Tibial nerve (tissue), 4 donors: ENCODE results near the gene B3GNT9. TPM values are rescaled to one million over a fixed set of nuclear protein-coding genes. Genes with fewer than 3 reads are reported as not detected.

ENCODE experiments used
- DNase-seq, 2 donors: peaks; one replicate each; pipeline ENCODE4 v3.0.0-alpha.2; 2019; ENCODE audit warnings: low spot score in 2 of 2
- H3K27ac ChIP-seq, 4 donors: fragments of 200-600 bp; sonication (generic) in 3 of 4; one replicate each; pipeline ENCODE4 v1.5.1; 2017 to 2019; ENCODE audit warnings: mild to moderate bottlenecking in 1 of 4
- H3K27me3 ChIP-seq, 2 donors: fragments of 200-600 bp; sonication (generic) in 1 of 2; one replicate each; pipeline versions ENCODE4 v1.5.1 to v1.6.0; 2017 to 2019
- H3K36me3 ChIP-seq, 3 donors: fragments of 200-600 bp; sonication (generic); one replicate each; pipeline ENCODE4 v1.5.1; 2018 to 2019
- H3K4me1 ChIP-seq, 4 donors: fragments of 200-600 bp; sonication (generic) in 3 of 4; one replicate each; pipeline ENCODE4 v1.5.1; 2017 to 2019
- H3K4me3 ChIP-seq, 4 donors: fragments of 200-600 bp; sonication (generic) in 3 of 4; one replicate each; pipeline ENCODE4 v1.5.1; 2017 to 2019; ENCODE audit warnings: mild to moderate bottlenecking in 1 of 4, moderate library complexity in 1 of 4
- H3K9me3 ChIP-seq, 4 donors: fragments of 200-600 bp; sonication (generic) in 3 of 4; one replicate each; pipeline ENCODE4 v1.5.1; 2017 to 2019
- EP300 ChIP-seq, 2 donors: sonication (generic); formaldehyde crosslinking; IDR thresholded peaks; one replicate each; pipeline ENCODE4 v1.6.1; 2017; ENCODE audit warnings: antibody characterized with exemption in 2 of 2, mild to moderate bottlenecking in 1 of 2
- POLR2A ChIP-seq, 2 donors: fragments of 450-650 bp; IDR thresholded peaks; one replicate each; pipeline ENCODE4 v1.6.1; 2017; ENCODE audit warnings: antibody characterized with exemption in 2 of 2, mild to moderate bottlenecking in 2 of 2, moderate library complexity in 2 of 2
- WGBS, 2 donors: methylation state at CpG; one replicate each; pipeline ENCODE4 v1.1.5; 2018; 5-methylcytosine and 5-hydroxymethylcytosine counted together
- total RNA-seq, 4 donors: library from RNA; depleted of rRNA; stranded (reverse); fragments of >200 nt; gene quantifications; one replicate each; pipeline ENCODE4 v1.1.0, GENCODE V29; 2016
- TF ChIP-seq, protein P1 (sequence below), 5 experiments: fragments of 200-600 bp in 3 of 5; fragments of 450-650 bp in 2 of 5; sonication (generic) in 3 of 5; IDR thresholded peaks; one replicate each; pipeline ENCODE4 v1.5.1; 2016 to 2019; ENCODE audit warnings: antibody characterized with exemption in 5 of 5, mild to moderate bottlenecking in 3 of 5, moderate library complexity in 2 of 5

Gene B3GNT9
- total RNA-seq, 4 donors from 2014 or later: 9.3 to 23.1 (median 18.4) TPM

DNA sequence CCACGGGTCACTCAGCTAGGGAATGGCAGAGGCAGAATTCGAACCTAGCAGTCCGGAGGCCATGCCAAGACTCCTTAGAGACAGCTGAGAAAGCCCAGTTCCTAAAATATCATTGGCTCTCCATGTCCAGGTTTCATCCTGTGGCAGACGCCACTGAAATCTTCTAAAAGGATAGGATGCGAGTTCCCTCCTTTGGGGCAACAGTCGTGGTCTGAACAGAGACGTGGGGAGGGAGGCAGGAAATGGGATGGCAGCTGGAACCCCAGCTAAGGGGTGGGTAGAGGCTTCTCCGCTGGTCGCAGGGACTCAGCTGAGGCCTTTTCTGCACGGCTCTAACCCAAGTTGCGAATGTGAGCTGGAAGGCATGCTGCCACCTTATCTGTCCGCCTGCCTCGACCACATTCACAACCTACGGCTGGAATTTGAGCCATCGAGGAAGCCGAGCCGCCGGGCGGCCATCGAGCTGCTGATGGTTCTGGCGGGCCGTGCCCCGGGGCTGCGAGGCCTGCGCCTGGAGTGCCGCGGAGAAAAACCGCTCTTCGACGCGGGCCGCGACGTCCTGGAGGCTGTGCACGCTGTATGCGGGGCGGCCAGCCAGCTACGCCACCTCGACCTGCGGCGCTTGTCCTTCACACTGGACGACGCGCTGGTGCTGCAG lies 11.8 kb upstream of the B3GNT9 start:
- H3K27me3 ChIP-seq: peaks cover 0 to 60% of the 10 kb centered on the region in 2 donors
- no peaks in the 10 kb centered on the region for H3K36me3 ChIP-seq
- WGBS, 2 donors: 24 to 37% methylated on average over 15 to 24 of the region's 44 CpGs
- TF ChIP-seq POLR2A (IDR thresholded peaks at IDR 0.05) (no peak), EP300 (IDR thresholded peaks at IDR 0.05) (no peak)
- TF ChIP-seq, protein P1, sequence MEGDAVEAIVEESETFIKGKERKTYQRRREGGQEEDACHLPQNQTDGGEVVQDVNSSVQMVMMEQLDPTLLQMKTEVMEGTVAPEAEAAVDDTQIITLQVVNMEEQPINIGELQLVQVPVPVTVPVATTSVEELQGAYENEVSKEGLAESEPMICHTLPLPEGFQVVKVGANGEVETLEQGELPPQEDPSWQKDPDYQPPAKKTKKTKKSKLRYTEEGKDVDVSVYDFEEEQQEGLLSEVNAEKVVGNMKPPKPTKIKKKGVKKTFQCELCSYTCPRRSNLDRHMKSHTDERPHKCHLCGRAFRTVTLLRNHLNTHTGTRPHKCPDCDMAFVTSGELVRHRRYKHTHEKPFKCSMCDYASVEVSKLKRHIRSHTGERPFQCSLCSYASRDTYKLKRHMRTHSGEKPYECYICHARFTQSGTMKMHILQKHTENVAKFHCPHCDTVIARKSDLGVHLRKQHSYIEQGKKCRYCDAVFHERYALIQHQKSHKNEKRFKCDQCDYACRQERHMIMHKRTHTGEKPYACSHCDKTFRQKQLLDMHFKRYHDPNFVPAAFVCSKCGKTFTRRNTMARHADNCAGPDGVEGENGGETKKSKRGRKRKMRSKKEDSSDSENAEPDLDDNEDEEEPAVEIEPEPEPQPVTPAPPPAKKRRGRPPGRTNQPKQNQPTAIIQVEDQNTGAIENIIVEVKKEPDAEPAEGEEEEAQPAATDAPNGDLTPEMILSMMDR (IDR thresholded peaks at IDR 0.05): no peak
- no peak for DNase-seq
- peaks cover 0 to 73% (median 39%) of the 10 kb centered on the region in 4 donors for H3K4me1 ChIP-seq
- H3K27ac ChIP-seq: peak overlapping the region in 1 of 4 donors; percentile 78
- H3K9me3 ChIP-seq: no peaks in the 10 kb centered on the region
- H3K4me3 ChIP-seq: peak overlapping the region in 2 of 4 donors; percentile 26 to 49

DNA sequence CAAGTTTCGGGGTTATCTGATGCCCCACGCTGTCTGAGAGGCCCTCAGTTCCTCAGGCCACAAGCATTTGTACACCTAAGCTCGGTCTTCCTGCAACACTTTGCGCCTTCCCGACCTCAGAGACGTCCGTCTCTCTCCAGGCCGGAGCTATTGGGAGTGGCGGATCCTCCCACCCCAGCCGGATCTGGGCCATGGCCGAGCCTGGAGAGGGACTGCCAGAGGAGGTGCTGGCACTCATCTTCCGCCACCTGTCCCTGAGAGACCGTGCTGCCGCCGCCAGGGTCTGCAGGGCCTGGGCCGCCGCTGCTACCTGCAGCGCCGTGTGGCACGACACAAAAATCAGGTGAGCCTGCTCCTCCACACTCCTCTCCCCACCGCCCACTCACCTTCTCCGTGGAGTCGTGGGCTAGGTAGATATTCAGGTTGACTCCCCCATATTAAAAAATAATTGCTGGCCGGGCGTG lies 10.8 kb upstream of the B3GNT9 start:
- no peak for DNase-seq
- peaks cover 0 to 73% (median 39%) of the 10 kb centered on the region in 4 donors for H3K4me1 ChIP-seq
- H3K9me3 ChIP-seq: no peaks in the 10 kb centered on the region
- H3K4me3 ChIP-seq: peak overlapping the region in 1 of 4 donors; percentile 85
- no peak overlapping the region for H3K27ac ChIP-seq
- TF ChIP-seq, protein P1 (IDR thresholded peaks at IDR 0.05): no peak
- TF ChIP-seq POLR2A (IDR thresholded peaks at IDR 0.05) (no peak), EP300 (IDR thresholded peaks at IDR 0.05) (no peak)
- H3K27me3 ChIP-seq: peaks cover 0 to 57% of the 10 kb centered on the region in 2 donors
- no peaks in the 10 kb centered on the region for H3K36me3 ChIP-seq
- 34% methylated on average over 20 to 25 of the region's 25 CpGs for WGBS, 2 donors

GRCh38 chr16:67158637-67159600 lies 8.1 kb upstream of the B3GNT9 start:
- H3K36me3 ChIP-seq: no peaks in the 10 kb centered on the region
- H3K4me3 ChIP-seq: peak overlapping the region; percentile 66 to 91 (median 82)
- peak overlapping the region; percentile 31 to 87 (median 58) for H3K27ac ChIP-seq
- H3K4me1 ChIP-seq: peaks cover 0 to 68% (median 36%) of the 10 kb centered on the region in 4 donors
- H3K9me3 ChIP-seq: no peaks in the 10 kb centered on the region
- H3K27me3 ChIP-seq: peaks cover 0 to 36% of the 10 kb centered on the region in 2 donors
- TF ChIP-seq POLR2A (IDR thresholded peaks at IDR 0.05) (no peak), EP300 (IDR thresholded peaks at IDR 0.05) (no peak)
- TF ChIP-seq, protein P1 (IDR thresholded peaks at IDR 0.05): no peak
- DNase-seq: no peak
- 5 to 10% methylated on average over 22 to 33 of the region's 34 CpGs for WGBS, 2 donors

GRCh38 chr16:67157892-67158635 lies 7.3 kb upstream of the B3GNT9 start:
- Histone ChIP-seq H3K27me3 (peaks cover 0 to 28% of the 10 kb centered on the region in 2 donors), H3K27ac (no peak overlapping the region), H3K4me3 (no peak overlapping the region), H3K4me1 (peaks cover 0 to 59% (median 27%) of the 10 kb centered on the region in 4 donors), H3K9me3 (no peaks in the 10 kb centered on the region), H3K36me3 (no peaks in the 10 kb centered on the region)
- WGBS, 2 donors: 70% methylated on average over 7 of the region's 7 CpGs
- TF ChIP-seq EP300 (IDR thresholded peaks at IDR 0.05): no peak
- no peak for DNase-seq

DNA sequence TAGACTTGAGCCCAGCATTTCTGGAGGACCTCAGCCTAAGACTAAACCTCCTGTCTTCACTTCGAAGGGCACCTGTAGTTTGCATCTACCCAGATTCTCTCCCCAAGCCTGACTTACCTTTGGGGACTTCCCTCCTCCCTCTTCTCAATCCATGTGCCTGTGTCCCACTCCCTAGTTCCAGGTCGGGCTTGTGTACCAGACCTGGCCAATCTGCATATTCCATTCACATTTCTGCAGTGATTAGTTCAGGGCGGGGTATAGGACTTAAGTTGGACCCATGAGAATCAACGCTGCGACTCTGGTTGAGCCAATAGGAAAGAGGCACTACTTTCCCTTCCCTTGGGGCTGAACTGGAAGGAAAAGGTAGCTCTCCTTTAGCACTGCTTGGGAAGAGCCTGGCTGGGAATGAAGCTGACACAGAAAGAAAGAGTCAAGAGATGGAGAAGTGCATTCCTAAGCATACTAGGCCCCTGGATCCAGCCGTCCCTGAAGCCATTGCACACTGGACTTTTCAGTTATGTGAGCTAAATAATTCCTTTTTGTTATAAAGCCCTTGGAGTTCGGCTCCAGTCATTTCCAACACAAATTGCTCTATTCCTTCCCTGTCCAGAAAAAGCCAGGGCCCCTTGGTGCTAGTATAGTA lies 6.4 kb upstream of the B3GNT9 start:
- TF ChIP-seq EP300 (IDR thresholded peaks at IDR 0.05): no peak
- TF ChIP-seq POLR2A (IDR thresholded peaks at IDR 0.05): no peak
- TF ChIP-seq, protein P1 (IDR thresholded peaks at IDR 0.05): no peak
- H3K27me3 ChIP-seq: peaks cover 0 to 19% of the 10 kb centered on the region in 2 donors
- H3K27ac ChIP-seq: no peak overlapping the region
- no peaks in the 10 kb centered on the region for H3K36me3 ChIP-seq
- H3K4me3 ChIP-seq: no peak overlapping the region
- WGBS, 2 donors: 56 to 58% methylated on average over 7 of the region's 7 CpGs
- DNase-seq: no peak
- peaks cover 0 to 51% (median 20%) of the 10 kb centered on the region in 4 donors for H3K4me1 ChIP-seq
- no peaks in the 10 kb centered on the region for H3K9me3 ChIP-seq
